ENCODE data around the gene KPNA1.
"Not testable (repeated sequence)": the region's sequence is repeated elsewhere in the genome, so short reads cannot be mapped to it uniquely, and the experiment has no call there.

Gene KPNA1

GRCh38 chr3:122457706-122458105 lies 57.0 kb downstream of the KPNA1 start:
- no peaks in the 10 kb centered on the region for H3K4me1 ChIP-seq (ENCODE audit: control insufficient read depth in 2 of 2, insufficient read depth in 1 of 2, low read depth in 1 of 2, low read length in 2 of 2)
- WGBS, 2 donors (ENCODE audit: extremely low coverage in 2 of 2, insufficient read length in 2 of 2, insufficient replicate concordance in 1 of 2): no CpG with 5 or more reads among the region's 2 CpGs
- no peak overlapping the region for H2AK5ac ChIP-seq (ENCODE audit: low read depth, low read length)
- no peak overlapping the region for H3K23ac ChIP-seq (ENCODE audit: low read depth, low read length, poor library complexity)
- H3K9me3 ChIP-seq (replicated peaks in 1 of 2; ENCODE audit: control insufficient read depth in 2 of 2, insufficient read depth in 1 of 2, low read depth in 1 of 2, low read length in 2 of 2): no peaks in the 10 kb centered on the region
- H3K79me1 ChIP-seq (ENCODE audit: low read depth, low read length): peaks cover 2% of the 10 kb centered on the region
- H3K4me2 ChIP-seq (ENCODE audit: insufficient read depth, low read length, poor library complexity, severe bottlenecking): no peak overlapping the region
- H2BK5ac ChIP-seq (ENCODE audit: low read length): no peak overlapping the region
- no peak overlapping the region for H3K18ac ChIP-seq (ENCODE audit: low read length)
- H4K91ac ChIP-seq (ENCODE audit: low read depth, low read length, poor library complexity): no peak overlapping the region
- H3K36me3 ChIP-seq (replicated peaks in 1 of 2; ENCODE audit: control insufficient read depth in 2 of 2, insufficient read depth in 2 of 2, low read length in 2 of 2): peaks cover 17 to 100% of the 10 kb centered on the region in 2 donors
- no peak overlapping the region for H3K14ac ChIP-seq (ENCODE audit: low read length)
- no peak overlapping the region for H3K9ac ChIP-seq (ENCODE audit: low read depth, low read length, poor library complexity)
- H2BK12ac ChIP-seq (ENCODE audit: low read length): no peak overlapping the region
- H3K27ac ChIP-seq (replicated peaks; ENCODE audit: low read length): no peak overlapping the region
- H3K27me3 ChIP-seq (ENCODE audit: control insufficient read depth in 3 of 3, insufficient read depth in 3 of 3, low read depth in 1 of 3, low read length in 3 of 3): no peaks in the 10 kb centered on the region
- no peak overlapping the region for H2AFZ ChIP-seq (ENCODE audit: low read length)
- no peak overlapping the region for H2BK15ac ChIP-seq (ENCODE audit: low read length)
- DNase-seq (ENCODE audit: low spot score): no peak
- no peak overlapping the region for H4K8ac ChIP-seq (ENCODE audit: low read depth, low read length)
- H2BK120ac ChIP-seq (ENCODE audit: low read depth, low read length): no peak overlapping the region
- no peak overlapping the region for H3K4me3 ChIP-seq (ENCODE audit: low read length in 2 of 2)
- no peak overlapping the region for H3K4ac ChIP-seq (ENCODE audit: low read length)

- no peak for DNase-seq (ENCODE audit: low spot score)
- Histone ChIP-seq H3K4ac (ENCODE audit: low read length) (no peak overlapping the region), H4K91ac (ENCODE audit: low read depth, low read length, poor library complexity) (no peak overlapping the region), H3K4me3 (ENCODE audit: low read length in 2 of 2) (no peak overlapping the region), H2BK120ac (ENCODE audit: low read depth, low read length) (no peak overlapping the region), H3K14ac (ENCODE audit: low read length) (no peak overlapping the region), H3K18ac (ENCODE audit: low read length) (no peak overlapping the region), H2BK15ac (ENCODE audit: low read length) (no peak overlapping the region), H2AK5ac (ENCODE audit: low read depth, low read length) (no peak overlapping the region), H2BK5ac (ENCODE audit: low read length) (no peak overlapping the region), H2AFZ (ENCODE audit: low read length) (no peak overlapping the region), H3K9ac (ENCODE audit: low read depth, low read length, poor library complexity) (no peak overlapping the region), H3K4me2 (ENCODE audit: insufficient read depth, low read length, poor library complexity, severe bottlenecking) (no peak overlapping the region), H3K9me3 (replicated peaks in 1 of 2; ENCODE audit: control insufficient read depth in 2 of 2, insufficient read depth in 1 of 2, low read depth in 1 of 2, low read length in 2 of 2) (no peaks in the 10 kb centered on the region), H3K36me3 (replicated peaks in 1 of 2; ENCODE audit: control insufficient read depth in 2 of 2, insufficient read depth in 2 of 2, low read length in 2 of 2) (peaks cover 18 to 99% of the 10 kb centered on the region in 2 donors), H3K79me1 (ENCODE audit: low read depth, low read length) (peaks cover 2% of the 10 kb centered on the region), H3K4me1 (ENCODE audit: control insufficient read depth in 2 of 2, insufficient read depth in 1 of 2, low read depth in 1 of 2, low read length in 2 of 2) (no peaks in the 10 kb centered on the region), H2BK12ac (ENCODE audit: low read length) (no peak overlapping the region), H4K8ac (ENCODE audit: low read depth, low read length) (no peak overlapping the region), H3K23ac (ENCODE audit: low read depth, low read length, poor library complexity) (no peak overlapping the region), H3K27me3 (ENCODE audit: control insufficient read depth in 3 of 3, insufficient read depth in 3 of 3, low read depth in 1 of 3, low read length in 3 of 3) (no peaks in the 10 kb centered on the region), H3K27ac (replicated peaks; ENCODE audit: low read length) (no peak overlapping the region)
Measured at GRCh38 chr3:122456074-122456473, 58.7 kb downstream of the KPNA1 start.

GRCh38 chr3:122451371-122451770 lies 63.4 kb downstream of the KPNA1 start:
- H3K18ac ChIP-seq (ENCODE audit: low read length): no peak overlapping the region
- H3K36me3 ChIP-seq (replicated peaks in 1 of 2; ENCODE audit: control insufficient read depth in 2 of 2, insufficient read depth in 2 of 2, low read length in 2 of 2): peaks cover 17 to 81% of the 10 kb centered on the region in 2 donors

GRCh38 chr3:122448218-122448617 lies 66.5 kb downstream of the KPNA1 start:
- H3K9me3 ChIP-seq (replicated peaks in 1 of 2; ENCODE audit: control insufficient read depth in 2 of 2, insufficient read depth in 1 of 2, low read depth in 1 of 2, low read length in 2 of 2); H2AFZ ChIP-seq (ENCODE audit: low read length); H3K18ac ChIP-seq (ENCODE audit: low read length); H4K8ac ChIP-seq (ENCODE audit: low read depth, low read length); H3K4me1 ChIP-seq (ENCODE audit: control insufficient read depth in 2 of 2, insufficient read depth in 1 of 2, low read depth in 1 of 2, low read length in 2 of 2); H3K4me2 ChIP-seq (ENCODE audit: insufficient read depth, low read length, poor library complexity, severe bottlenecking); H3K9ac ChIP-seq (ENCODE audit: low read depth, low read length, poor library complexity); H3K27ac ChIP-seq (replicated peaks; ENCODE audit: low read length); H3K4me3 ChIP-seq (ENCODE audit: low read length in 2 of 2); H4K91ac ChIP-seq (ENCODE audit: low read depth, low read length, poor library complexity); H3K27me3 ChIP-seq (ENCODE audit: control insufficient read depth in 3 of 3, insufficient read depth in 3 of 3, low read depth in 1 of 3, low read length in 3 of 3); H2BK5ac ChIP-seq (ENCODE audit: low read length); H3K4ac ChIP-seq (ENCODE audit: low read length); H2BK12ac ChIP-seq (ENCODE audit: low read length); H2BK120ac ChIP-seq (ENCODE audit: low read depth, low read length); H2BK15ac ChIP-seq (ENCODE audit: low read length); H3K23ac ChIP-seq (ENCODE audit: low read depth, low read length, poor library complexity); H3K14ac ChIP-seq (ENCODE audit: low read length); DNase-seq (ENCODE audit: low spot score); H3K79me1 ChIP-seq (ENCODE audit: low read depth, low read length); H2AK5ac ChIP-seq (ENCODE audit: low read depth, low read length): not testable (repeated sequence)
- H3K36me3 ChIP-seq (replicated peaks in 1 of 2; ENCODE audit: control insufficient read depth in 2 of 2, insufficient read depth in 2 of 2, low read length in 2 of 2): peaks cover 17 to 77% of the 10 kb centered on the region in 2 donors
- no CpG with 5 or more reads among the region's 6 CpGs for WGBS, 2 donors (ENCODE audit: extremely low coverage in 2 of 2, insufficient read length in 2 of 2, insufficient replicate concordance in 1 of 2)

More at GRCh38 chr3:122451371-122451770, 63.4 kb downstream of the KPNA1 start:
- Histone ChIP-seq H2BK5ac (ENCODE audit: low read length) (no peak overlapping the region), H2AK5ac (ENCODE audit: low read depth, low read length) (no peak overlapping the region), H2AFZ (ENCODE audit: low read length) (no peak overlapping the region), H2BK12ac (ENCODE audit: low read length) (no peak overlapping the region), H3K27ac (replicated peaks; ENCODE audit: low read length) (no peak overlapping the region), H4K91ac (ENCODE audit: low read depth, low read length, poor library complexity) (no peak overlapping the region), H3K23ac (ENCODE audit: low read depth, low read length, poor library complexity) (no peak overlapping the region), H3K27me3 (ENCODE audit: control insufficient read depth in 3 of 3, insufficient read depth in 3 of 3, low read depth in 1 of 3, low read length in 3 of 3) (no peaks in the 10 kb centered on the region), H3K9ac (ENCODE audit: low read depth, low read length, poor library complexity) (no peak overlapping the region), H3K9me3 (replicated peaks in 1 of 2; ENCODE audit: control insufficient read depth in 2 of 2, insufficient read depth in 1 of 2, low read depth in 1 of 2, low read length in 2 of 2) (peaks cover 0 to 6% of the 10 kb centered on the region in 2 donors), H3K4me3 (ENCODE audit: low read length in 2 of 2) (no peak overlapping the region), H3K14ac (ENCODE audit: low read length) (no peak overlapping the region), H3K4me2 (ENCODE audit: insufficient read depth, low read length, poor library complexity, severe bottlenecking) (no peak overlapping the region), H2BK15ac (ENCODE audit: low read length) (no peak overlapping the region), H3K79me1 (ENCODE audit: low read depth, low read length) (peaks cover 2% of the 10 kb centered on the region), H4K8ac (ENCODE audit: low read depth, low read length) (no peak overlapping the region), H3K4ac (ENCODE audit: low read length) (no peak overlapping the region), H3K4me1 (ENCODE audit: control insufficient read depth in 2 of 2, insufficient read depth in 1 of 2, low read depth in 1 of 2, low read length in 2 of 2) (no peaks in the 10 kb centered on the region), H2BK120ac (ENCODE audit: low read depth, low read length) (no peak overlapping the region)
- DNase-seq (ENCODE audit: low spot score): no peak
- no CpG with 5 or more reads among the region's 3 CpGs for whole genome bisulfite sequencing, 2 donors (ENCODE audit: extremely low coverage in 2 of 2, insufficient read length in 2 of 2, insufficient replicate concordance in 1 of 2)
